GM23338 (cell line): ENCODE results near the gene ST6GALNAC3. TPM values are rescaled to one million over a fixed set of nuclear protein-coding genes. Genes with fewer than 3 reads are reported as not detected.

Experiments
- ATAC-seq: fragments of 200-7000 bp; cut with Tn5 transposase; 3 replicates; pipeline ENCODE4 v1.9.1; 2020
- DNase-seq: peaks from one replicate; pipeline ENCODE4 v3.0.0-alpha.2; 2015; ENCODE audit warnings: low spot score
- H2AFZ ChIP-seq: fragments of 200-600 bp; sonication (generic); 2 replicates; pipeline ENCODE4 v1.8.0; 2016; ENCODE audit warnings: antibody characterized with exemption, mild to moderate bottlenecking, moderate library complexity
- H3F3A ChIP-seq: fragments of 200-600 bp; sonication (generic); replicated peaks from 2 replicates; pipeline ENCODE4 v1.8.0; 2017; ENCODE audit warnings: antibody characterized with exemption, mixed run types, low read depth
- H3K27ac ChIP-seq: fragments of 200-600 bp; sonication (generic); 2 replicates; pipeline ENCODE4 v1.6.1; 2016; ENCODE audit warnings: low read depth
- H3K27me3 ChIP-seq: fragments of 200-600 bp; sonication (generic); 2 replicates; pipeline ENCODE4 v1.8.0; 2016; ENCODE audit warnings: mild to moderate bottlenecking, mixed run types, moderate library complexity; ENCODE audit not compliant: insufficient read depth
- H3K36me3 ChIP-seq: fragments of 200-600 bp; sonication (generic); 2 replicates; pipeline ENCODE4 v1.8.0; 2016; ENCODE audit warnings: mild to moderate bottlenecking; ENCODE audit not compliant: insufficient read depth
- H3K4me1 ChIP-seq: fragments of 200-600 bp; sonication (generic); 2 replicates; pipeline ENCODE4 v1.8.0; 2016; ENCODE audit warnings: mild to moderate bottlenecking, moderate library complexity; ENCODE audit not compliant: insufficient read depth
- H3K4me2 ChIP-seq: fragments of 200-600 bp; sonication (generic); 2 replicates; pipeline ENCODE4 v1.7.1; 2017; ENCODE audit warnings: mixed run types
- H3K4me3 ChIP-seq: fragments of 200-600 bp; sonication (generic); 2 replicates; pipeline ENCODE4 v1.6.1; 2016; ENCODE audit warnings: mixed run types
- H3K79me2 ChIP-seq: fragments of 200-600 bp; sonication (generic); replicated peaks from 2 replicates; pipeline ENCODE4 v1.8.0; 2017; ENCODE audit warnings: mild to moderate bottlenecking; ENCODE audit not compliant: insufficient read depth
- H3K9me2 ChIP-seq: fragments of 200-600 bp; sonication (generic); 2 replicates; pipeline ENCODE4 v1.8.0; 2017; ENCODE audit not compliant: insufficient read depth
- H4K20me1 ChIP-seq: fragments of 200-600 bp; sonication (generic); replicated peaks from 2 replicates; pipeline ENCODE4 v1.8.0; 2017; ENCODE audit warnings: mild to moderate bottlenecking; ENCODE audit not compliant: insufficient read depth
- H3K27ac Mint-ChIP-seq: 2 replicates; pipeline ENCODE4 v1.8.0; 2020; ENCODE audit warnings: inconsistent platforms, mild to moderate bottlenecking, moderate library complexity, mixed read lengths
- H3K27me3 Mint-ChIP-seq: 3 replicates; pipeline ENCODE4 v1.8.0; 2022; ENCODE audit warnings: low read depth, mild to moderate bottlenecking, moderate library complexity, mixed read lengths, inconsistent platforms; ENCODE audit not compliant: insufficient read depth, poor library complexity
- H3K36me3 Mint-ChIP-seq: 3 replicates; pipeline ENCODE4 v1.8.0; 2021; ENCODE audit warnings: low read depth, mild to moderate bottlenecking, inconsistent platforms, moderate library complexity, mixed read lengths
- H3K4me1 Mint-ChIP-seq: 3 replicates; pipeline ENCODE4 v1.8.0; 2020; ENCODE audit warnings: mild to moderate bottlenecking, inconsistent platforms, mixed read lengths
- H3K4me3 Mint-ChIP-seq: 3 replicates; pipeline ENCODE4 v1.8.0; 2021; ENCODE audit warnings: moderate library complexity, mild to moderate bottlenecking, inconsistent platforms, mixed read lengths
- H3K9me3 Mint-ChIP-seq: 3 replicates; pipeline ENCODE4 v1.8.0; 2020; ENCODE audit warnings: moderate library complexity, mild to moderate bottlenecking, inconsistent platforms, mixed read lengths
- NANOG ChIP-seq: IDR thresholded peaks from 2 replicates; pipeline ENCODE4 v1.6.1; 2016; ENCODE audit warnings: antibody characterized with exemption, borderline replicate concordance
- POLR2AphosphoS5 ChIP-seq: IDR thresholded peaks from 2 replicates; pipeline ENCODE4 v1.6.1; 2016; ENCODE audit warnings: antibody characterized with exemption, low read depth
- ZNF114 ChIP-seq: fragments of 250-450 bp; sonication (Bioruptor Pico); IDR thresholded peaks from 2 replicates; pipeline ENCODE4 v1.5.0; 2020; ENCODE audit warnings: mild to moderate bottlenecking, moderate library complexity
- polyA plus RNA-seq: library from polyadenylated mRNA; unstranded; fragments of >200 nt; fragmentation: Nextera tagmentation; extraction: Ambion mirVana; gene quantifications from 2 replicates; pipeline ENCODE4 v1.2.1, GENCODE V29; 2016
- total RNA-seq: library from RNA; depleted of rRNA; stranded (reverse); fragments of >200 nt; shearing (Covaris generic); gene quantifications from 2 replicates; pipeline ENCODE4 v1.2.3, GENCODE V29; 2014
- TF ChIP-seq, protein P1 (sequence below): fragments of 250-450 bp; sonication (Bioruptor Pico); IDR thresholded peaks from 2 replicates; pipeline ENCODE4 v1.5.0; 2020; ENCODE audit warnings: mild to moderate bottlenecking, moderate library complexity
- TF ChIP-seq, protein P2 (sequence below), 2 experiments: fragments of 200-600 bp in 1 of 2; sonication (generic) in 1 of 2; conservative IDR thresholded peaks; 2 replicates each; pipeline versions ENCODE4 v1.5.1 to v1.6.1; 2016 to 2017; ENCODE audit warnings: antibody characterized with exemption in 2 of 2, low read depth in 2 of 2, mild to moderate bottlenecking in 2 of 2, moderate library complexity in 1 of 2

Gene ST6GALNAC3
- total and polyA plus RNA-seq, 2 experiments from 2014 or later = 4.7 to 11.6 TPM

DNA sequence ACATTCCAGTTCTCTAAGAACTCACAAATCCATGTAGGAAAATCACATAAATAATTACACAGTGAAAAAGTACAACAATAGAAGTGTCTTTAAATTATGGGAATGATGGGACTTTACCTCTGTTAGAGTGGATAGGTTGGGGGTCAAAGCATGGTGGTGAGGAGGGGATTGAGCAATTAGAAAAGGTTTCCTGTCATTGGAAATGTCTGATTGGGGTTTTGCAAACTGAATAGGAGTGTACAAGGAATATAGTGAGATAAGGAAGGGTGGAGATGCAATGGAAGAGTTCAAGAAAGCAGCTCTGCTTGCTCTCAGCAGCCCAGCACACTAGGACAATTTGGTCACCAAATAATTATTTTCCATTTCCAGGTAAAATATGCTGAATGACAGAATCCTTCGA lies 238.8 kb downstream of the ST6GALNAC3 start (continued):
- TF ChIP-seq, protein P1, sequence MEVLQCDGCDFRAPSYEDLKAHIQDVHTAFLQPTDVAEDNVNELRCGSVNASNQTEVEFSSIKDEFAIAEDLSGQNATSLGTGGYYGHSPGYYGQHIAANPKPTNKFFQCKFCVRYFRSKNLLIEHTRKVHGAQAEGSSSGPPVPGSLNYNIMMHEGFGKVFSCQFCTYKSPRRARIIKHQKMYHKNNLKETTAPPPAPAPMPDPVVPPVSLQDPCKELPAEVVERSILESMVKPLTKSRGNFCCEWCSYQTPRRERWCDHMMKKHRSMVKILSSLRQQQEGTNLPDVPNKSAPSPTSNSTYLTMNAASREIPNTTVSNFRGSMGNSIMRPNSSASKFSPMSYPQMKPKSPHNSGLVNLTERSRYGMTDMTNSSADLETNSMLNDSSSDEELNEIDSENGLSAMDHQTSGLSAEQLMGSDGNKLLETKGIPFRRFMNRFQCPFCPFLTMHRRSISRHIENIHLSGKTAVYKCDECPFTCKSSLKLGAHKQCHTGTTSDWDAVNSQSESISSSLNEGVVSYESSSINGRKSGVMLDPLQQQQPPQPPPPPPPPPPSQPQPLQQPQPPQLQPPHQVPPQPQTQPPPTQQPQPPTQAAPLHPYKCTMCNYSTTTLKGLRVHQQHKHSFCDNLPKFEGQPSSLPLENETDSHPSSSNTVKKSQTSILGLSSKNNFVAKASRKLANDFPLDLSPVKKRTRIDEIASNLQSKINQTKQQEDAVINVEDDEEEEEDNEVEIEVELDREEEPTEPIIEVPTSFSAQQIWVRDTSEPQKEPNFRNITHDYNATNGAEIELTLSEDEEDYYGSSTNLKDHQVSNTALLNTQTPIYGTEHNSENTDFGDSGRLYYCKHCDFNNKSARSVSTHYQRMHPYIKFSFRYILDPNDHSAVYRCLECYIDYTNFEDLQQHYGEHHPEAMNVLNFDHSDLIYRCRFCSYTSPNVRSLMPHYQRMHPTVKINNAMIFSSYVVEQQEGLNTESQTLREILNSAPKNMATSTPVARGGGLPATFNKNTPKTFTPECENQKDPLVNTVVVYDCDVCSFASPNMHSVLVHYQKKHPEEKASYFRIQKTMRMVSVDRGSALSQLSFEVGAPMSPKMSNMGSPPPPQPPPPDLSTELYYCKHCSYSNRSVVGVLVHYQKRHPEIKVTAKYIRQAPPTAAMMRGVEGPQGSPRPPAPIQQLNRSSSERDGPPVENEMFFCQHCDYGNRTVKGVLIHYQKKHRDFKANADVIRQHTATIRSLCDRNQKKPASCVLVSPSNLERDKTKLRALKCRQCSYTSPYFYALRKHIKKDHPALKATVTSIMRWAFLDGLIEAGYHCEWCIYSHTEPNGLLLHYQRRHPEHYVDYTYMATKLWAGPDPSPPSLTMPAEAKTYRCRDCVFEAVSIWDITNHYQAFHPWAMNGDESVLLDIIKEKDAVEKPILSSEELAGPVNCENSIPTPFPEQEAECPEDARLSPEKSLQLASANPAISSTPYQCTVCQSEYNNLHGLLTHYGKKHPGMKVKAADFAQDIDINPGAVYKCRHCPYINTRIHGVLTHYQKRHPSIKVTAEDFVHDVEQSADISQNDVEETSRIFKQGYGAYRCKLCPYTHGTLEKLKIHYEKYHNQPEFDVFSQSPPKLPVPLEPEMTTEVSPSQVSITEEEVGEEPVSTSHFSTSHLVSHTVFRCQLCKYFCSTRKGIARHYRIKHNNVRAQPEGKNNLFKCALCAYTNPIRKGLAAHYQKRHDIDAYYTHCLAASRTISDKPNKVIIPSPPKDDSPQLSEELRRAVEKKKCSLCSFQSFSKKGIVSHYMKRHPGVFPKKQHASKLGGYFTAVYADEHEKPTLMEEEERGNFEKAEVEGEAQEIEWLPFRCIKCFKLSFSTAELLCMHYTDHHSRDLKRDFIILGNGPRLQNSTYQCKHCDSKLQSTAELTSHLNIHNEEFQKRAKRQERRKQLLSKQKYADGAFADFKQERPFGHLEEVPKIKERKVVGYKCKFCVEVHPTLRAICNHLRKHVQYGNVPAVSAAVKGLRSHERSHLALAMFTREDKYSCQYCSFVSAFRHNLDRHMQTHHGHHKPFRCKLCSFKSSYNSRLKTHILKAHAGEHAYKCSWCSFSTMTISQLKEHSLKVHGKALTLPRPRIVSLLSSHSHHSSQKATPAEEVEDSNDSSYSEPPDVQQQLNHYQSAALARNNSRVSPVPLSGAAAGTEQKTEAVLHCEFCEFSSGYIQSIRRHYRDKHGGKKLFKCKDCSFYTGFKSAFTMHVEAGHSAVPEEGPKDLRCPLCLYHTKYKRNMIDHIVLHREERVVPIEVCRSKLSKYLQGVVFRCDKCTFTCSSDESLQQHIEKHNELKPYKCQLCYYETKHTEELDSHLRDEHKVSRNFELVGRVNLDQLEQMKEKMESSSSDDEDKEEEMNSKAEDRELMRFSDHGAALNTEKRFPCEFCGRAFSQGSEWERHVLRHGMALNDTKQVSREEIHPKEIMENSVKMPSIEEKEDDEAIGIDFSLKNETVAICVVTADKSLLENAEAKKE = no peak
- TF ChIP-seq POLR2AphosphoS5 = no peak

DNA sequence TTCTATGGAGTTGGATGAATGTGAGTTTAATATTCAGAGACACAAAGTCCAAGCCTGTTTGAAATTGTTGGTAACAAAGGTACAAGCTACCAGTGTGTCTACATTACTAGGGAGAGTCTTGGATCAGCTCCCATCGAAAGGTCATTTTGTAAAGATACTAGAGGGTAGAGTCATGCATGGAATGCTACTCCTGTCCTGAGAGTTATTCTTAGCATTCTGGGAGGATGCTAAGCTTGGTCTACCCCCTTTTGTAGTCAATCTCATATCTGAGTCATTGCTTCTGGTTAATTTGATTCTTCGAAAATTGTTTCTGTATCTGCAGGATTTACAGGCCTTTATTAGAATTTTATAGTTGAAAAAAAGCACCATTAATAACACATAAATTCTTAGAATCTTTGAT lies 240.2 kb downstream of the ST6GALNAC3 start:
- ATAC-seq (no peak), DNase-seq (no peak)
- H3K79me2 ChIP-seq = no peaks in the 10 kb centered on the region
- no peaks in the 10 kb centered on the region for H3K36me3 ChIP-seq
- H3K27ac ChIP-seq = no peak overlapping the region
- H3F3A ChIP-seq = no peaks in the 10 kb centered on the region
- no peak overlapping the region for H3K4me2 ChIP-seq
- Mint-ChIP-seq H3K36me3 (0 out of 3 replicates have a peak, but pooled peaks cover 7% of the 10 kb centered on the region), H3K4me1 (peaks cover 27% of the 10 kb centered on the region), H3K9me3 (no peaks in the 10 kb centered on the region), H3K27me3 (peaks cover 3% of the 10 kb centered on the region), H3K4me3 (no peak overlapping the region), H3K27ac (no peak overlapping the region)
- H3K27me3 ChIP-seq = no peaks in the 10 kb centered on the region
- H3K9me2 ChIP-seq = no peaks in the 10 kb centered on the region; the same call in none of the 2 replicates
- no peak overlapping the region for H2AFZ ChIP-seq
- H4K20me1 ChIP-seq = no peaks in the 10 kb centered on the region
- peaks cover 17% of the 10 kb centered on the region; the same call in 1 of the 2 replicates for H3K4me1 ChIP-seq
- no peak overlapping the region for H3K4me3 ChIP-seq
- TF ChIP-seq, protein P2, sequence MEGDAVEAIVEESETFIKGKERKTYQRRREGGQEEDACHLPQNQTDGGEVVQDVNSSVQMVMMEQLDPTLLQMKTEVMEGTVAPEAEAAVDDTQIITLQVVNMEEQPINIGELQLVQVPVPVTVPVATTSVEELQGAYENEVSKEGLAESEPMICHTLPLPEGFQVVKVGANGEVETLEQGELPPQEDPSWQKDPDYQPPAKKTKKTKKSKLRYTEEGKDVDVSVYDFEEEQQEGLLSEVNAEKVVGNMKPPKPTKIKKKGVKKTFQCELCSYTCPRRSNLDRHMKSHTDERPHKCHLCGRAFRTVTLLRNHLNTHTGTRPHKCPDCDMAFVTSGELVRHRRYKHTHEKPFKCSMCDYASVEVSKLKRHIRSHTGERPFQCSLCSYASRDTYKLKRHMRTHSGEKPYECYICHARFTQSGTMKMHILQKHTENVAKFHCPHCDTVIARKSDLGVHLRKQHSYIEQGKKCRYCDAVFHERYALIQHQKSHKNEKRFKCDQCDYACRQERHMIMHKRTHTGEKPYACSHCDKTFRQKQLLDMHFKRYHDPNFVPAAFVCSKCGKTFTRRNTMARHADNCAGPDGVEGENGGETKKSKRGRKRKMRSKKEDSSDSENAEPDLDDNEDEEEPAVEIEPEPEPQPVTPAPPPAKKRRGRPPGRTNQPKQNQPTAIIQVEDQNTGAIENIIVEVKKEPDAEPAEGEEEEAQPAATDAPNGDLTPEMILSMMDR (conservative IDR thresholded peaks at IDR 0.05; ENCODE audit: low read depth in 2 of 2) = no peak
- TF ChIP-seq, protein P1 = no peak
- TF ChIP-seq NANOG = no peak
- TF ChIP-seq ZNF114 (CRISPR knock-in tag) = no peak
